ENCODE results near the gene ZC3HAV1L. TPM values are rescaled to one million over a fixed set of nuclear protein-coding genes. Genes with fewer than 3 reads are reported as not detected.
"Not testable (repeated sequence)": the region's sequence is repeated elsewhere in the genome, so short reads cannot be mapped to it uniquely, and the experiment has no call there.

Gene ZC3HAV1L
- total RNA-seq, 1 donor from 2014 or later: 22.2 TPM

- peak; percentile 40 for DNase-seq
Observed at GRCh38 chr7:139016931-139017511, 18.8 kb downstream of the ZC3HAV1L start.

- no peak for DNase-seq
Observed at GRCh38 chr7:139011373-139011772, 24.5 kb downstream of the ZC3HAV1L start.

GRCh38 chr7:139004321-139005090 is 31.3 kb downstream of the ZC3HAV1L start:
- no peak for DNase-seq

- DNase-seq: no peak
Observed at GRCh38 chr7:138999414-138999813, 36.4 kb downstream of the ZC3HAV1L start.

GRCh38 chr7:138992052-138992531 is 43.8 kb downstream of the ZC3HAV1L start:
- no peak for DNase-seq

- DNase-seq: no peak
Observed at GRCh38 chr7:138987686-138988085, 48.2 kb downstream of the ZC3HAV1L start.

- no peak for DNase-seq
Observed at GRCh38 chr7:138982204-138982623, 53.6 kb downstream of the ZC3HAV1L start.

GRCh38 chr7:138981332-138982203 is 54.3 kb downstream of the ZC3HAV1L start, which contains the start of gene KIAA1549:
Gene KIAA1549, minus strand, starts transcription at chr7:138981389. Its CDS starts 120 bp downstream, at chr7:138981269.
- peak; percentile 27 for DNase-seq

- no peak for DNase-seq
Observed at GRCh38 chr7:138980563-138981291, 55.1 kb downstream of the ZC3HAV1L start.

GRCh38 chr7:138979988-138980562 is 55.8 kb downstream of the ZC3HAV1L start:
- DNase-seq: no peak

GRCh38 chr7:138979226-138979979 is 56.4 kb downstream of the ZC3HAV1L start:
- no peak for DNase-seq

- no peak for DNase-seq
Observed at GRCh38 chr7:138978541-138979184, 57.2 kb downstream of the ZC3HAV1L start.

GRCh38 chr7:138976161-138976560 is 59.7 kb downstream of the ZC3HAV1L start:
- not testable (repeated sequence) for DNase-seq

Other genes starting within 250 kb of the ZC3HAV1L start
- gene TMEM213, start 238.0 kb downstream of the ZC3HAV1L start, total RNA-seq: not detected
- gene ATP6V0A4, start 237.8 kb downstream of the ZC3HAV1L start, total RNA-seq: 4.1 TPM
- gene KIAA1549, start 54.7 kb downstream of the ZC3HAV1L start, total RNA-seq: 3.0 TPM
- gene ZC3HAV1, start 73.7 kb upstream of the ZC3HAV1L start, total RNA-seq: 20.9 TPM
- 13.7 TPM for gene UBN2, start 195.2 kb upstream of the ZC3HAV1L start, total RNA-seq

Measured in skin of body (tissue), 2 donors.